ENCODE results near the gene ZNF518B. TPM values are rescaled to one million over a fixed set of nuclear protein-coding genes. Genes with fewer than 3 reads are reported as not detected.

Gene ZNF518B
- total and polyA plus RNA-seq, 8 donors: 17.3 to 28.2 (median 25.9) TPM

DNA sequence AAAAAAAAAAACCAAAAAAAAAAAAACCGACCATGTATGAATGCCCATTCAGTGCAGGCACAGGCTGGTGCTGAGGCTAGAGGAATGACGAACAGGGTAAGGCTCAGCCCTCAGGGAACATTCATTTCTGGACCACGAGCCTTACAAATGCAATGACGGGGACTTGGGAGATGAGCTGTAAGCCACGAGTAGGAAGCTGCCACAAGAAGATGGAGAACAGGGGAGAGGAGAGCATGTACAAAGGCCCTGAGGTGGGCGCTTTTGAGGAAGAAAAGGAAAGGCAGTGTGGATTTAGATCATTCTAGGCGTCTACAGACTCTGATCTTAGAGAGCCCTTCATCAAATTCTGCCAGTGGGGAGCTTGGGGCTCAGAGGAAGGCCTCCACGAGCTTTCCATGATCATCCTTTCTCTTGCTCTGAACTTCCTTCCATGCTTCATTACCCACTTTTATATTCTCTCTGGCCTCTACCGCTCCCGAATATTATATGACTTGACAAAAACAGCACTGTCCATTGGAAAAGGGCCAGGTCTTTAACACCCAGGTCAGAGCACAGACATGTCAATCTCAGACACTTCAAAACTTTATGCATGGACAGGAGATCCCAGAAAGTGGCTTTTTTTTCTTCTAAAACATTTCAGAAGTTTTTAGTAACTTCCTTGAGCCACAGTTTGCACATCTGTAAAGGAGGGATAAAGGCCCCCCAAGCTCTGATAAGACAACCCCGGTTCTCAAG, 3.3 kb upstream of the ZNF518B start:
- TF ChIP-seq, protein P1, sequence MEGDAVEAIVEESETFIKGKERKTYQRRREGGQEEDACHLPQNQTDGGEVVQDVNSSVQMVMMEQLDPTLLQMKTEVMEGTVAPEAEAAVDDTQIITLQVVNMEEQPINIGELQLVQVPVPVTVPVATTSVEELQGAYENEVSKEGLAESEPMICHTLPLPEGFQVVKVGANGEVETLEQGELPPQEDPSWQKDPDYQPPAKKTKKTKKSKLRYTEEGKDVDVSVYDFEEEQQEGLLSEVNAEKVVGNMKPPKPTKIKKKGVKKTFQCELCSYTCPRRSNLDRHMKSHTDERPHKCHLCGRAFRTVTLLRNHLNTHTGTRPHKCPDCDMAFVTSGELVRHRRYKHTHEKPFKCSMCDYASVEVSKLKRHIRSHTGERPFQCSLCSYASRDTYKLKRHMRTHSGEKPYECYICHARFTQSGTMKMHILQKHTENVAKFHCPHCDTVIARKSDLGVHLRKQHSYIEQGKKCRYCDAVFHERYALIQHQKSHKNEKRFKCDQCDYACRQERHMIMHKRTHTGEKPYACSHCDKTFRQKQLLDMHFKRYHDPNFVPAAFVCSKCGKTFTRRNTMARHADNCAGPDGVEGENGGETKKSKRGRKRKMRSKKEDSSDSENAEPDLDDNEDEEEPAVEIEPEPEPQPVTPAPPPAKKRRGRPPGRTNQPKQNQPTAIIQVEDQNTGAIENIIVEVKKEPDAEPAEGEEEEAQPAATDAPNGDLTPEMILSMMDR (IDR thresholded peaks at IDR 0.05): no peak
- no peak overlapping the region for H3K27ac ChIP-seq
- intact Hi-C loops (cut with DNase I): no loop called here
- no peaks in the 10 kb centered on the region for H3K9me3 ChIP-seq
- H3K4me3 ChIP-seq: no peak overlapping the region
- no peaks in the 10 kb centered on the region for H3K36me3 ChIP-seq
- peaks cover 11 to 76% of the 10 kb centered on the region in 2 donors for H3K27me3 ChIP-seq
- H3K4me1 ChIP-seq: peaks cover 3 to 24% of the 10 kb centered on the region in 2 donors
- no peak for DNase-seq
- no peak for ATAC-seq

DNA sequence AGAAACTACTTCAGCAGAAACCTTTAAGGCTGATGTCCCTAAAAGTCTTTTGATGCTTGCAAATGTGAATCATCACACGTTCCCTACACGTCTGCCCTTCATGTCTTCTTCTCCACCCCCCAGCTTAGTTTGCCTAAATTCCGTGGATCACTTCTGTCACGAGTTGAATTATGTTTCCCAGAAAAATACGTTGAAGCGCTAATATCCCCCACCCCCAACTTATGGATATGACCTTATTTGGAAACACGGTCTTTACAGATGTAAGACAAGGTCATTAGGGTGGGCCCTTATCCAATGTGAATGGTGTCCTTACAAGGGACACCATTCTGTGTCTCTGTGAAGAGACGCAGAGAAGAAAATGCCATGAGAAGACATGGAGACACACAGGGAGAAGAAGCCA, 2.1 kb upstream of the ZNF518B start:
- TF ChIP-seq, protein P1 (IDR thresholded peaks at IDR 0.05): no peak
- ATAC-seq (no peak), DNase-seq (no peak)
- peaks cover 0 to 7% of the 10 kb centered on the region in 2 donors for H3K36me3 ChIP-seq
- peaks cover 11 to 70% of the 10 kb centered on the region in 2 donors for H3K27me3 ChIP-seq
- no peak overlapping the region for H3K4me3 ChIP-seq
- H3K9me3 ChIP-seq: no peaks in the 10 kb centered on the region
- intact Hi-C loops (cut with DNase I): loop anchor here in 1 of 2 donors (10.0 kb wide), 1 partner anchor 75 kb away; no protein-coding TSS in a partner anchor
- peaks cover 3 to 24% of the 10 kb centered on the region in 2 donors for H3K4me1 ChIP-seq
- no peak overlapping the region for H3K27ac ChIP-seq

DNA sequence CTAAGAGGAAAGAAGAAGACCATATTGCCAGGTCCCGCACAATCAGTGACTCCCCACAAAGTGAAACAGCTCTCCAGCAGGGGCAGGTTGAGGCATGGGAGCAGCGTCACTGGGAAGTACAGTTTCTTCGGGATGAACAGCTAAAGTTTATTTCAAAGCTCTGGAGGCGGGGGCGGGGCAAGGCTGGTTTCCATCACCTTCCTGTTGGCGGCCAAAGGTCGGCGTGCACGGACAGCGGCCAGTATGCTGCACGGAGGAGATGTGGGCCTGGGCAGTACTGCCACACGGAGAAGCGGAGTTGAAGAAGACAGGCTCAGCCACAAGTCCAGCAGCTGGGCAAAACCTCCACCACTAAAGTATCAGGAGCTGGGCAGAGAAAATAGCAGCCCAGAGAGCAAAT, 951 bp upstream of the ZNF518B start:
- H3K27ac ChIP-seq: no peak overlapping the region
- intact Hi-C loops (cut with DNase I): loop anchor here in 1 of 2 donors (10.0 kb wide), 1 partner anchor 77 kb away; no protein-coding TSS in a partner anchor
- ATAC-seq (no peak), DNase-seq (no peak)
- H3K4me3 ChIP-seq: no peak overlapping the region
- peaks cover 3 to 24% of the 10 kb centered on the region in 2 donors for H3K4me1 ChIP-seq
- H3K36me3 ChIP-seq: peaks cover 0 to 16% of the 10 kb centered on the region in 2 donors
- H3K27me3 ChIP-seq: peaks cover 11 to 59% of the 10 kb centered on the region in 2 donors
- TF ChIP-seq, protein P1 (IDR thresholded peaks at IDR 0.05): no peak
- H3K9me3 ChIP-seq: no peaks in the 10 kb centered on the region

DNA sequence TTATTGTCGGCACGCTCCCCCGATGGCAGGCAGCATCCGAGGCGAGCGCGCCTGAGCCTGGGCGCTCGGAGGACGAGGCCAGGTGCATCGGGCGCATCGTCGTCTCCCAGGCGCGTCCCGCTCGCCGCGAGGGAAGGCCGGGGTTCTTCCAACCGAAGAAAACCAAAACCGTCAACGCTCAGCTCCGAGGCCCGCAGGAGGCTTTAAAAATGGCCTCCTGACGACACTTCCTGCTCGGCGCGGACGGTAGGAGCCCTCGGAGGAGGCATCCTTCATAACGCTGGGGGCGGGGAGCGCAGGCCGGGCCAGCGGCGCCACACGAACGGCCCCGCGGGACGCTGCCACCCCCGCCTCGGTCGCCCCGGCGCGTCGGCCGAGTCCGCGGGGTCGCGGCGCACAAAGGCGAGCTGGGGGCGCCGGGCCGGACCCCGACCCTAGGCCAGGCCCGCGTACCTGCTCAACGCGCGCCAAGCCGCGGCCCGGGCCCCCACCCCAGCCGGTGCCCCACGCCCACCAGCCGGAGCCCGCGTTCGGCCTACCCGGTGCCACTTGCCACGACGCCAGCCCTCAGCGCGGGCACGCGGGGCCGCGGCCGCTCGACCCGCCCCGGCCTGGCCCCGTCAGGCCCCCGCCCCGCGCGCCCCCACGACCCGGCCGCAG, 501 bp downstream of the ZNF518B start:
- H3K9me3 ChIP-seq: no peaks in the 10 kb centered on the region
- peaks cover 4 to 44% of the 10 kb centered on the region in 2 donors for H3K27me3 ChIP-seq
- ATAC-seq: peak; percentile 58
- H3K27ac ChIP-seq: peak overlapping the region; percentile 26 to 57
- DNase-seq: peak; percentile 50 to 87 (median 64)
- peaks cover 0 to 30% of the 10 kb centered on the region in 2 donors for H3K36me3 ChIP-seq
- TF ChIP-seq, protein P1 (IDR thresholded peaks at IDR 0.05): no peak
- H3K4me1 ChIP-seq: peaks cover 3 to 24% of the 10 kb centered on the region in 2 donors
- intact Hi-C loops (cut with DNase I): loop anchor here in 1 of 2 donors (10.0 kb wide), 1 partner anchor 78 kb away; no protein-coding TSS in a partner anchor
- peak overlapping the region; percentile 47 to 56 for H3K4me3 ChIP-seq

DNA sequence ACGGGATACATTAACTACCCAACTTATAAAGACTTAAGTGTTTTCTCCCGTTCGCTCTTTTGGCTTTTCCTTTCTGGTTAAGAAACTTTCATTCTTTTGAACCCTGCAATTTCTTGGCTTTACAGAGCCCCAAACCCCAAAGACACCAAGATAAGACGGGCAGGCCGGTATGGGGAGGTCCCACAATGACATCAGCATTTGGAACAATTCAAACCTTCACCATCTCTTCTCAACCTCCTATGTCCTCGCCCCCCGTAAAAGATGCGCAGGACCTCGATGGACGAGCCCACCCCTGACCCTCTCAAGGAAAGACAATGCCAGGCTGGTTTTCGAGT, 999 bp downstream of the ZNF518B start:
- no peak for DNase-seq
- intact Hi-C loops (cut with DNase I): loop anchor here in 1 of 2 donors (10.0 kb wide), 1 partner anchor 79 kb away; no protein-coding TSS in a partner anchor
- peak overlapping the region; percentile 26 to 57 for H3K27ac ChIP-seq
- peaks cover 0 to 34% of the 10 kb centered on the region in 2 donors for H3K36me3 ChIP-seq
- H3K27me3 ChIP-seq: peaks cover 0 to 39% of the 10 kb centered on the region in 2 donors
- peaks cover 3 to 20% of the 10 kb centered on the region in 2 donors for H3K4me1 ChIP-seq
- peak overlapping the region; percentile 47 to 56 for H3K4me3 ChIP-seq
- TF ChIP-seq, protein P1 (IDR thresholded peaks at IDR 0.05): no peak
- H3K9me3 ChIP-seq: no peaks in the 10 kb centered on the region
- ATAC-seq: no peak
